Astrocyte of the spinal cord (primary cell): ENCODE data around the gene WWOX.

Experiments
- DNase-seq: peaks from one replicate; pipeline ENCODE4 v3.0.0; 2011; ENCODE audit warnings: low read depth, low spot score
- H3K4me3 ChIP-seq: 2 replicates; pipeline ENCODE4 v1.5.1; 2011; ENCODE audit warnings: low read depth, mild to moderate bottlenecking, low read length, moderate library complexity
- CTCF ChIP-seq: IDR thresholded peaks from 2 replicates; pipeline ENCODE4 v1.5.1; 2012; ENCODE audit warnings: low read depth, mild to moderate bottlenecking, low read length, inconsistent platforms
- in situ Hi-C: cut with HindIII; loops from 2 replicates; pipeline ENCODE4 v1.10.0; 2017; ENCODE audit warnings: low sequenced_read_pairs

WWOX gene

GRCh38 chr16:78487471-78487870 lies 388.0 kb downstream of the WWOX start:
- no peak overlapping the region for H3K4me3 ChIP-seq
- in situ Hi-C loops, result no loop called here
- no peak for DNase-seq
- TF ChIP-seq CTCF, result no peak

- in situ Hi-C loops, result no loop called here
- DNase-seq, result no peak
- TF ChIP-seq CTCF, result no peak
- H3K4me3 ChIP-seq, result no peak overlapping the region
Measured at GRCh38 chr16:78489072-78489471, 389.6 kb downstream of the WWOX start.

- no peak overlapping the region for H3K4me3 ChIP-seq
- in situ Hi-C loops, result no loop called here
- no peak for TF ChIP-seq CTCF
- no peak for DNase-seq
Measured at GRCh38 chr16:78489631-78490030, 390.2 kb downstream of the WWOX start.

GRCh38 chr16:78490431-78490830 lies 391.0 kb downstream of the WWOX start:
- no peak overlapping the region for H3K4me3 ChIP-seq
- in situ Hi-C loops, result no loop called here
- no peak for DNase-seq
- no peak for TF ChIP-seq CTCF

GRCh38 chr16:78490847-78491246 lies 391.4 kb downstream of the WWOX start:
- H3K4me3 ChIP-seq, result no peak overlapping the region
- TF ChIP-seq CTCF, result no peak
- in situ Hi-C loops, result no loop called here
- no peak for DNase-seq

GRCh38 chr16:78493573-78493972 lies 394.1 kb downstream of the WWOX start:
- H3K4me3 ChIP-seq, result no peak overlapping the region
- in situ Hi-C loops, result no loop called here
- no peak for TF ChIP-seq CTCF
- no peak for DNase-seq

GRCh38 chr16:78494105-78494504 lies 394.7 kb downstream of the WWOX start:
- in situ Hi-C loops, result no loop called here

More at GRCh38 chr16:78494105-78494504, 394.7 kb downstream of the WWOX start:
- no peak for TF ChIP-seq CTCF
- H3K4me3 ChIP-seq, result no peak overlapping the region
- no peak for DNase-seq
